ENCODE measurements around the gene TENT4A. TPM values are rescaled to one million over a fixed set of nuclear protein-coding genes. Genes with fewer than 3 reads are reported as not detected.

The TENT4A gene
- total and polyA plus RNA-seq, 2 of the 13 experiments (the other 11 are each of a cell fraction or from before 2014, with no cell fraction given): 6.3 to 13.3 TPM

GRCh38 chr5:6705959-6706358 is 7.3 kb upstream of the TENT4A start (continued):
- TF ChIP-seq, protein P1, sequence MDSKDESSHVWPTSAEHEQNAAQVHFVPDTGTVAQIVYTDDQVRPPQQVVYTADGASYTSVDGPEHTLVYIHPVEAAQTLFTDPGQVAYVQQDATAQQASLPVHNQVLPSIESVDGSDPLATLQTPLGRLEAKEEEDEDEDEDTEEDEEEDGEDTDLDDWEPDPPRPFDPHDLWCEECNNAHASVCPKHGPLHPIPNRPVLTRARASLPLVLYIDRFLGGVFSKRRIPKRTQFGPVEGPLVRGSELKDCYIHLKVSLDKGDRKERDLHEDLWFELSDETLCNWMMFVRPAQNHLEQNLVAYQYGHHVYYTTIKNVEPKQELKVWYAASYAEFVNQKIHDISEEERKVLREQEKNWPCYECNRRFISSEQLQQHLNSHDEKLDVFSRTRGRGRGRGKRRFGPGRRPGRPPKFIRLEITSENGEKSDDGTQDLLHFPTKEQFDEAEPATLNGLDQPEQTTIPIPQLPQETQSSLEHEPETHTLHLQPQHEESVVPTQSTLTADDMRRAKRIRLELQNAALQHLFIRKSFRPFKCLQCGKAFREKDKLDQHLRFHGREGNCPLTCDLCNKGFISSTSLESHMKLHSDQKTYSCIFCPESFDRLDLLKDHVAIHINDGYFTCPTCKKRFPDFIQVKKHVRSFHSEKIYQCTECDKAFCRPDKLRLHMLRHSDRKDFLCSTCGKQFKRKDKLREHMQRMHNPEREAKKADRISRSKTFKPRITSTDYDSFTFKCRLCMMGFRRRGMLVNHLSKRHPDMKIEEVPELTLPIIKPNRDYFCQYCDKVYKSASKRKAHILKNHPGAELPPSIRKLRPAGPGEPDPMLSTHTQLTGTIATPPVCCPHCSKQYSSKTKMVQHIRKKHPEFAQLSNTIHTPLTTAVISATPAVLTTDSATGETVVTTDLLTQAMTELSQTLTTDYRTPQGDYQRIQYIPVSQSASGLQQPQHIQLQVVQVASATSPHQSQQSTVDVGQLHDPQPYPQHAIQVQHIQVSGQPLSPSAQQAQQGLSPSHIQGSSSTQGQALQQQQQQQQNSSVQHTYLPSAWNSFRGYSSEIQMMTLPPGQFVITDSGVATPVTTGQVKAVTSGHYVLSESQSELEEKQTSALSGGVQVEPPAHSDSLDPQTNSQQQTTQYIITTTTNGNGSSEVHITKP (CRISPR knock-in tag; IDR thresholded peaks at IDR 0.05; ENCODE audit: low read depth): no peak
- TF ChIP-seq EHMT2 (IDR thresholded peaks at IDR 0.05; ENCODE audit: borderline replicate concordance, low read depth, low read length) (no peak), ZSCAN29 (CRISPR knock-in tag; conservative IDR thresholded peaks at IDR 0.05) (no peak), SALL2 (CRISPR knock-in tag; IDR thresholded peaks at IDR 0.05) (no peak), ZBTB38 (CRISPR knock-in tag; IDR thresholded peaks at IDR 0.05) (no peak), MYC (CRISPR knock-in tag; IDR thresholded peaks at IDR 0.05; ENCODE audit: borderline replicate concordance) (no peak), ZSCAN9 (CRISPR knock-in tag; IDR thresholded peaks at IDR 0.05; ENCODE audit: borderline replicate concordance) (no peak), ARNT (IDR thresholded peaks at IDR 0.05) (no peak), ZNF652 (CRISPR knock-in tag; IDR thresholded peaks at IDR 0.05; ENCODE audit: borderline replicate concordance, low read depth) (no peak), RCOR2 (CRISPR knock-in tag; IDR thresholded peaks at IDR 0.05) (no peak), ZNF33A (CRISPR knock-in tag; IDR thresholded peaks at IDR 0.05; ENCODE audit: borderline replicate concordance) (no peak)
- TF ChIP-seq, protein P2, sequence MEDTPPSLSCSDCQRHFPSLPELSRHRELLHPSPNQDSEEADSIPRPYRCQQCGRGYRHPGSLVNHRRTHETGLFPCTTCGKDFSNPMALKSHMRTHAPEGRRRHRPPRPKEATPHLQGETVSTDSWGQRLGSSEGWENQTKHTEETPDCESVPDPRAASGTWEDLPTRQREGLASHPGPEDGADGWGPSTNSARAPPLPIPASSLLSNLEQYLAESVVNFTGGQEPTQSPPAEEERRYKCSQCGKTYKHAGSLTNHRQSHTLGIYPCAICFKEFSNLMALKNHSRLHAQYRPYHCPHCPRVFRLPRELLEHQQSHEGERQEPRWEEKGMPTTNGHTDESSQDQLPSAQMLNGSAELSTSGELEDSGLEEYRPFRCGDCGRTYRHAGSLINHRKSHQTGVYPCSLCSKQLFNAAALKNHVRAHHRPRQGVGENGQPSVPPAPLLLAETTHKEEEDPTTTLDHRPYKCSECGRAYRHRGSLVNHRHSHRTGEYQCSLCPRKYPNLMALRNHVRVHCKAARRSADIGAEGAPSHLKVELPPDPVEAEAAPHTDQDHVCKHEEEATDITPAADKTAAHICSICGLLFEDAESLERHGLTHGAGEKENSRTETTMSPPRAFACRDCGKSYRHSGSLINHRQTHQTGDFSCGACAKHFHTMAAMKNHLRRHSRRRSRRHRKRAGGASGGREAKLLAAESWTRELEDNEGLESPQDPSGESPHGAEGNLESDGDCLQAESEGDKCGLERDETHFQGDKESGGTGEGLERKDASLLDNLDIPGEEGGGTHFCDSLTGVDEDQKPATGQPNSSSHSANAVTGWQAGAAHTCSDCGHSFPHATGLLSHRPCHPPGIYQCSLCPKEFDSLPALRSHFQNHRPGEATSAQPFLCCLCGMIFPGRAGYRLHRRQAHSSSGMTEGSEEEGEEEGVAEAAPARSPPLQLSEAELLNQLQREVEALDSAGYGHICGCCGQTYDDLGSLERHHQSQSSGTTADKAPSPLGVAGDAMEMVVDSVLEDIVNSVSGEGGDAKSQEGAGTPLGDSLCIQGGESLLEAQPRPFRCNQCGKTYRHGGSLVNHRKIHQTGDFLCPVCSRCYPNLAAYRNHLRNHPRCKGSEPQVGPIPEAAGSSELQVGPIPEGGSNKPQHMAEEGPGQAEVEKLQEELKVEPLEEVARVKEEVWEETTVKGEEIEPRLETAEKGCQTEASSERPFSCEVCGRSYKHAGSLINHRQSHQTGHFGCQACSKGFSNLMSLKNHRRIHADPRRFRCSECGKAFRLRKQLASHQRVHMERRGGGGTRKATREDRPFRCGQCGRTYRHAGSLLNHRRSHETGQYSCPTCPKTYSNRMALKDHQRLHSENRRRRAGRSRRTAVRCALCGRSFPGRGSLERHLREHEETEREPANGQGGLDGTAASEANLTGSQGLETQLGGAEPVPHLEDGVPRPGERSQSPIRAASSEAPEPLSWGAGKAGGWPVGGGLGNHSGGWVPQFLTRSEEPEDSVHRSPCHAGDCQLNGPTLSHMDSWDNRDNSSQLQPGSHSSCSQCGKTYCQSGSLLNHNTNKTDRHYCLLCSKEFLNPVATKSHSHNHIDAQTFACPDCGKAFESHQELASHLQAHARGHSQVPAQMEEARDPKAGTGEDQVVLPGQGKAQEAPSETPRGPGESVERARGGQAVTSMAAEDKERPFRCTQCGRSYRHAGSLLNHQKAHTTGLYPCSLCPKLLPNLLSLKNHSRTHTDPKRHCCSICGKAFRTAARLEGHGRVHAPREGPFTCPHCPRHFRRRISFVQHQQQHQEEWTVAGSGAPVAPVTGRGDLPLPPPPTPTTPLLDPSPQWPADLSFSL (CRISPR knock-in tag; IDR thresholded peaks at IDR 0.05): no peak

Measured in HepG2 (cell line).